ENCODE data around the gene GGCX. TPM values are rescaled to one million over a fixed set of nuclear protein-coding genes. Genes with fewer than 3 reads are reported as not detected.

GGCX gene
- total RNA-seq, 2 experiments from 2014 or later: 22.5 to 22.8 TPM

GRCh38 chr2:85516653-85517389 lies 44.5 kb downstream of the GGCX start:
- Mint-ChIP-seq H3K36me3 (ENCODE audit: low read depth) (no peaks in the 10 kb centered on the region), H3K4me3 (no peak overlapping the region), H3K27ac (no peak overlapping the region), H3K27me3 (peaks cover 2% of the 10 kb centered on the region), H3K9me3 (no peaks in the 10 kb centered on the region), H3K4me1 (no peaks in the 10 kb centered on the region)
- DNase-seq: no peak
- ChIA-PET CTCF (interaction anchor here (0.5 kb wide), 1 partner anchor 134 kb away, joined by 3 read pairs; no protein-coding TSS in a partner anchor), POLR2A (no interaction called here)

- ChIA-PET POLR2A (interaction anchor here (1.4 kb wide), 1 partner anchor 24 kb away, joined by 3 read pairs; the partner anchor contains the start of gene MAT2A), CTCF (no interaction called here)
- H3K4me1 Mint-ChIP-seq: no peaks in the 10 kb centered on the region
- no peak overlapping the region for H3K27ac Mint-ChIP-seq
- DNase-seq: no peak
- H3K4me3 Mint-ChIP-seq: no peak overlapping the region
- H3K27me3 Mint-ChIP-seq: peaks cover 2% of the 10 kb centered on the region
- no peaks in the 10 kb centered on the region for H3K9me3 Mint-ChIP-seq
- H3K36me3 Mint-ChIP-seq (ENCODE audit: low read depth): no peaks in the 10 kb centered on the region
Measured at GRCh38 chr2:85514323-85514722, 47.0 kb downstream of the GGCX start.

DNA sequence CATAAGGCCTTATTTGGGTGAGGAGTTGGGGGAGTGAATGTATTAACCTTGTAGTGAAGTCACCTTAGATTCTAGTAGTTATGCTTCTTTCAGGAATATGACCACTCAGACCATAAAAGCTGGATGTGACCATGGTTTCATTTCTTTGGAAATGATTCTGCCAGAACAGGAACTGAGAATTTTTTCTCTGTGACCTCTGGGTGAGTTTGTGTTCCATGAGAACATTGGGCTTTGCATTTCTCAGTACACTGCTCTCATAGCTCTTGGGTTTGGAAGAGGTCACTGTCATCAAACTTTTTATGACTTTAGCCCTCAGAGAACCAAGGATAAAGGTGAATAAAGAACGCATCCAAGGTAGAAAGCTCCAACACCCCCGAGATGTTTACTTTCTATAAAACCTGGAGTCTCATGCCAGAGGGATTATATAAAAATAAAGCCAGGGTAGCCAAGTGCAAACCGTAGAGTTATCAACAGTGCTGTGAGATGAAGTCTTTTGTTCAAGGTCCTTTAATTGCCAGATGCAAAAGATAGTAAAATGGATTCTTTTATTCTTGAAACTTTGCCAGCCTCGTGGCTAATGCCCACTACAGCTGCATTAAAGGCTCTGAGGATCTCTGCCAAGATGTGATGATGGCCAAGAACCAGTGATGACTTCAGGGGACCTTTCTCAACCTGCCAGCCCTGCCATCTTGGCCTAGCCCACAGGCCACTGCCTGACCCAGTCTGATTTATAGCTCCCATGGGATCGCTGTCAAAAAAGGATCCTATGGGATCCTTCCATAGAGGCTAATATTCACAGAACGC lies 50.1 kb downstream of the GGCX start:
- Mint-ChIP-seq H3K4me1 (no peaks in the 10 kb centered on the region), H3K36me3 (ENCODE audit: low read depth) (no peaks in the 10 kb centered on the region), H3K27ac (no peak overlapping the region), H3K4me3 (no peak overlapping the region), H3K9me3 (no peaks in the 10 kb centered on the region), H3K27me3 (no peaks in the 10 kb centered on the region)
- ChIA-PET CTCF (interaction anchor here (0.7 to 1.2 kb wide), 2 partner anchors 41 to 118 kb away, joined by 3 read pairs; no protein-coding TSS in a partner anchor), POLR2A (interaction anchor here (0.8 kb wide), 1 partner anchor 73 kb away, joined by 3 read pairs; no protein-coding TSS in a partner anchor)
- no peak for DNase-seq

- POLR2A ChIA-PET: no interaction called here
- no peaks in the 10 kb centered on the region for H3K27me3 Mint-ChIP-seq
Measured at GRCh38 chr2:85506768-85507181, 54.5 kb downstream of the GGCX start.

DNA sequence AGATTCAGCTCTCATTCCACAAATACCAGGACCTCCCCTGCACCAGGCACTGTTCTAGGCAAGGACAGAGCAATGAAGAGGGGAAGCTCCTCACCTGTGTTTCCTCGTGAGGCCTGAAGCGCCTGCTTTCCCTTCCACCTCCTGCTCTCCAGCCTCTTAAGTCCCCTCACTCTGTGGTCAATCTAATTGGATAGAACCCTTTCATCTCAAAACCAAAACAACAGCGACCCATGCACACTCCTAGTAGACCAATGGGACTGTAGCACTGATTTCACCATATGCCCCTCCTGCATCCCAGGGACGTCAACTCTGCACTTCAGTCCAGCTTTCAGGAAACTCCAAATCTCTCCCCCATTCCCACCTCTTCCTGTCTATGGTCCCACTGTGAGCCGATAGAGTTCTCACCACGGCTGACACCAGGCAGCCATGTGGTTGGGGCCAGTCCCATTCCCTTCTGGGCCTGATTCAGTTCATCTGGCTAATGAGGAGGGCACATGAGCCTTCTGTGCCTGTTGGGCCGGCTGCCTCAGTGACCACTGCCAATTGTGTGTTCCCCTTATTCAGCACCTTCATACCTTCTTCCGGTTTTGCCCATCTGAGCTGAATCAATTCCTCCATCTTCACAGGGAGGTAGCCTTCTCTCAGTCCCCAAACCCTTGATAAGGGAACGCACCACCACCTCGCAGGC lies 55.6 kb downstream of the GGCX start:
- Mint-ChIP-seq H3K4me1 (no peaks in the 10 kb centered on the region), H3K36me3 (ENCODE audit: low read depth) (no peaks in the 10 kb centered on the region), H3K4me3 (no peak overlapping the region), H3K9me3 (no peaks in the 10 kb centered on the region), H3K27ac (no peak overlapping the region), H3K27me3 (no peaks in the 10 kb centered on the region)
- CTCF ChIA-PET: no interaction called here
- DNase-seq: no peak
- POLR2A ChIA-PET: no interaction called here

More at GRCh38 chr2:85506768-85507181, 54.5 kb downstream of the GGCX start:
- CTCF ChIA-PET: no interaction called here
- H3K4me1 Mint-ChIP-seq: no peaks in the 10 kb centered on the region
- no peak for DNase-seq
- H3K9me3 Mint-ChIP-seq: no peaks in the 10 kb centered on the region
- no peak overlapping the region for H3K4me3 Mint-ChIP-seq
- no peak overlapping the region for H3K27ac Mint-ChIP-seq
- H3K36me3 Mint-ChIP-seq (ENCODE audit: low read depth): no peaks in the 10 kb centered on the region

DNA sequence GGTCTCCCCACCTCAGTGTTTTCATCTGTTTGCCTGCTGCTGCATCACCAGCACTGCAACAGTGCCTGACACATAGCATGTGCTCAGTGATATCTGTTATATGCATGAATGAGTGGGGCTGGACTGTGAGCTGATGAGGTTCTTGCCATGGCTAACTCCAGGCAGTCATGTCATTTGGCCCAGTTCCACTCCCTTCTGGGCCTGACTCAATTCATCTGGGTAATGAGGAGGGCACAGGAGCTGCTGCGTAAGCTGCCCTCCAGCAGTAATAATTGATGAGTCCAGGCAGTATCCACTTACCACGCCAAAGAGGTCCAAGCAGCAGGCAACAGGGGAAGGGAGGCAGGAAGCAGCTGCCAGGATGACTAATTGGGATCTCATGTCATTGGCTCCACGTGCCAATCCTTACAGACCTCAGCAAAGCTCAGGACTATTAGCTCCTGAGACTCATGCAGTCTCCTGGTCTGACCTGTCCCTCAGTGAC lies 56.5 kb downstream of the GGCX start:
- H3K4me3 Mint-ChIP-seq: no peak overlapping the region
- no peaks in the 10 kb centered on the region for H3K9me3 Mint-ChIP-seq
- POLR2A ChIA-PET: no interaction called here
- no peak overlapping the region for H3K27ac Mint-ChIP-seq
- no peaks in the 10 kb centered on the region for H3K4me1 Mint-ChIP-seq
- no peaks in the 10 kb centered on the region for H3K27me3 Mint-ChIP-seq
- DNase-seq: no peak
- no peaks in the 10 kb centered on the region for H3K36me3 Mint-ChIP-seq (ENCODE audit: low read depth)
- CTCF ChIA-PET: no interaction called here

DNA sequence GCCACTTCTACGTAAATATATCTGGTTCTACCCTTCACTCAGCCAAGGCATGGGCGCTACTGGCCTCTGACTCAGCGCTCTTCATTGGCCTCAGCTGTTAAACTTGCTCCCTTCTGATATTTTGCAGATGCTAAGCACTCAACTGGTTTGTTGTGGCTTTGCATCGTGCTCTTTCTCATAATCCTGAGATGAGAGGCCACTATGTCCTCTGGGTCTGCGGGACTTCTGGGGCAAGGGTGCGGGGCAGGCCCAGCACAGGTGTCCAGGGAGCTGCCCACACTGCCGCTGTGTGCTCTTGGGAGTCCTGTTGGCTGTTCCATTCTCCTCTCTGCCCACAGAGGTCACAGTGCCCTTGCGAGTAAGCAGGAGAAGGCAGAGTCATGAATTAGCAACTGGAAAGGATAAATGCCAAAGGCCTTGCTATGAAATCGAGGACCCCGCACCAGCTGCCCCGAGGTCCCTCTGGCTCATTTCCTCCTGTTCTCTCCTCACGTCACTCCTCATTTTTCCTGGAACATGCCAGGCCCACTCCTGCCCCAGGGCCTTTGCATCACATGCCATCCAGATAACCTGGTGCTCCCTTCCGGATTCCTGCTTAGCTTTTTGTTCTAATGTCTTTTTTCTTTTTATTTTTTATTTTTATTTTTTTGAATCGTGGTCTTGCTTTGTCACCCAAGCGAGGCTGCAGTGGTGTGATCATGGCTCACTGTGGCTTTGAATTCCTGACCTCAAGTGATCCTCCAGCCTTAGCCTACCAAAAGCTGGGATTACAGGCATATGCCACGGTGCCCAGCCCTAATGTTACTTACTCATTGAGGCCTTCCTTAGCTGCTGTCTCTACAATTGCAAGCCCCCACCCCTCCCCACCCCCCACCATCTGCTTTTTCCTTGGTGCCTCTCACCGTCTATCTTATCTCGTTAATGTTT lies 57.2 kb downstream of the GGCX start:
- no peaks in the 10 kb centered on the region for H3K36me3 Mint-ChIP-seq (ENCODE audit: low read depth)
- H3K4me3 Mint-ChIP-seq: no peak overlapping the region
- POLR2A ChIA-PET: no interaction called here
- no peaks in the 10 kb centered on the region for H3K9me3 Mint-ChIP-seq
- H3K27me3 Mint-ChIP-seq: no peaks in the 10 kb centered on the region
- H3K4me1 Mint-ChIP-seq: no peaks in the 10 kb centered on the region
- H3K27ac Mint-ChIP-seq: no peak overlapping the region
- DNase-seq: no peak
- CTCF ChIA-PET: no interaction called here

- no peaks in the 10 kb centered on the region for H3K4me1 Mint-ChIP-seq
- H3K36me3 Mint-ChIP-seq (ENCODE audit: low read depth): no peaks in the 10 kb centered on the region
- H3K9me3 Mint-ChIP-seq: no peaks in the 10 kb centered on the region
- H3K4me3 Mint-ChIP-seq: no peak overlapping the region
- no peak overlapping the region for H3K27ac Mint-ChIP-seq
- DNase-seq: no peak
- POLR2A ChIA-PET: no interaction called here
- no peaks in the 10 kb centered on the region for H3K27me3 Mint-ChIP-seq
- CTCF ChIA-PET: interaction anchor here (1.0 kb wide), 1 partner anchor 47 kb away, joined by 3 read pairs; no protein-coding TSS in a partner anchor
Measured at GRCh38 chr2:85503168-85503850, 58.0 kb downstream of the GGCX start.

DNA sequence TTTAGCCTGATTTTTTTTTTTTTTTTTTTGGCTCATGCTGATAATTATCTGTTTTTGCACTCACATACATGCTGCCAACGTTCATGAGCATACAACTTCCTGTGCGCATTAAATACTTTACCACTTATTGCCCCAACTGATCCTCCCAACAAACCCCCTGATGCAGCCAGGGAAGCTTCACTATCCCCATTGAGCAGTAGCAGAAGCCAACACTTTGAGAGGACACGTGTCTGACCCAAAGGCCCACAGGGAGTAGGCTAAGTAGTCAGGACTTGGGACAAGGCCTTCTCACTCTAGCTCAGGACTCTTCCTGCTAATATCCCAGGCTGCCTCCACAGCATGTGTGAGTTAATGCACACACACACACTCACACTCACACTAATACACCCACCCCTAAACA lies 58.6 kb downstream of the GGCX start:
- Mint-ChIP-seq H3K9me3 (no peaks in the 10 kb centered on the region), H3K4me1 (no peaks in the 10 kb centered on the region), H3K27ac (no peak overlapping the region), H3K36me3 (ENCODE audit: low read depth) (no peaks in the 10 kb centered on the region), H3K27me3 (no peaks in the 10 kb centered on the region), H3K4me3 (no peak overlapping the region)
- POLR2A ChIA-PET: no interaction called here
- CTCF ChIA-PET: interaction anchor here (1.0 kb wide), 1 partner anchor 48 kb away, joined by 3 read pairs; no protein-coding TSS in a partner anchor
- DNase-seq: no peak

GRCh38 chr2:85501248-85501647 lies 60.0 kb downstream of the GGCX start:
- Mint-ChIP-seq H3K9me3 (no peaks in the 10 kb centered on the region), H3K36me3 (ENCODE audit: low read depth) (no peaks in the 10 kb centered on the region), H3K4me3 (no peak overlapping the region), H3K27ac (no peak overlapping the region), H3K4me1 (no peaks in the 10 kb centered on the region), H3K27me3 (peaks cover 3% of the 10 kb centered on the region)
- ChIA-PET POLR2A (no interaction called here), CTCF (no interaction called here)
- no peak for DNase-seq

DNA sequence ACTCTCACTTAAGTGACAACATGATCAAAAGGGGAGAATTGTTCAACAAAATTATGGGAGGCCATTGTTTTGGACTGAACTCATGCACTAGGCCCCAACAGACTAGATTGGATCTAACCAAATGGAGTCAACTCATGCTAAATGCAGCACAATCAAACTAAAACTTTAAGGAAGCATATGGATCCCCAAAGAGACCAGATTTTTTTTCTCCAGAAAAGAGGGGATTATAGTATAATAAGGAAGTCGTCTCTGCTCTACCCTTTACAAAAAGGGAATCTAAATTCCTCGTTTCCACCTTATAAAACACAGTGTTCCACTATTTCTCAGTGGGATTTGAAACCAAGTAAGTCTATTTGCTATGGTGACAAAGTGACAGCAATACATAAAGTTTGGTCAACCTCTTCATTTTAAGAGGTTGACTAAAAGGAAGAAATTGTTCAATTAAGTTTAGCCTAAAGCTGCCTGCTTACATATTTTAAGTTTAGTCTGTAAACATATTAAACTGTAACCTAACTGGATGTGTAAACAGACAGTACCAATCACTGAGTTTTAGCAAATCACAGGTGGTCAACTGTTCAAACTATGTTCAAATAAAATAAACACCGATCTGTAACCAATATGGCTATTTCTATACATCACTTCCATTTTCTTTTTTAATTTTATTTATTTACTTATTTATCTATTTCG lies 63.2 kb downstream of the GGCX start:
- no peaks in the 10 kb centered on the region for H3K4me1 Mint-ChIP-seq
- no peaks in the 10 kb centered on the region for H3K36me3 Mint-ChIP-seq (ENCODE audit: low read depth)
- H3K27me3 Mint-ChIP-seq: peaks cover 4% of the 10 kb centered on the region
- no peak overlapping the region for H3K27ac Mint-ChIP-seq
- no peaks in the 10 kb centered on the region for H3K9me3 Mint-ChIP-seq
- no peak overlapping the region for H3K4me3 Mint-ChIP-seq
- no peak for DNase-seq
- POLR2A ChIA-PET: no interaction called here
- CTCF ChIA-PET: no interaction called here

All from activated CD4-positive, alpha-beta memory T cell treated with anti-CD3 and anti-CD28 coated beads, Interleukin-2, amount 10 ng/mL, durations not matched to agents 7 days and 5 days (primary cell).